NK-92 treated with Interleukin-12 subunit alpha and Interleukin-12 subunit beta, amount 100 ng/mL, for 24 hours (cell line): ENCODE data around the gene SHISAL1.

ENCODE experiments used
- DNase-seq: peaks from one replicate; lab custom pipeline; 2025; lab: John Stamatoyannopoulos, UW

Gene SHISAL1

GRCh38 chr22:44278243-44279068, 34.3 kb downstream of the SHISAL1 start:
- DNase-seq = no peak

DNA sequence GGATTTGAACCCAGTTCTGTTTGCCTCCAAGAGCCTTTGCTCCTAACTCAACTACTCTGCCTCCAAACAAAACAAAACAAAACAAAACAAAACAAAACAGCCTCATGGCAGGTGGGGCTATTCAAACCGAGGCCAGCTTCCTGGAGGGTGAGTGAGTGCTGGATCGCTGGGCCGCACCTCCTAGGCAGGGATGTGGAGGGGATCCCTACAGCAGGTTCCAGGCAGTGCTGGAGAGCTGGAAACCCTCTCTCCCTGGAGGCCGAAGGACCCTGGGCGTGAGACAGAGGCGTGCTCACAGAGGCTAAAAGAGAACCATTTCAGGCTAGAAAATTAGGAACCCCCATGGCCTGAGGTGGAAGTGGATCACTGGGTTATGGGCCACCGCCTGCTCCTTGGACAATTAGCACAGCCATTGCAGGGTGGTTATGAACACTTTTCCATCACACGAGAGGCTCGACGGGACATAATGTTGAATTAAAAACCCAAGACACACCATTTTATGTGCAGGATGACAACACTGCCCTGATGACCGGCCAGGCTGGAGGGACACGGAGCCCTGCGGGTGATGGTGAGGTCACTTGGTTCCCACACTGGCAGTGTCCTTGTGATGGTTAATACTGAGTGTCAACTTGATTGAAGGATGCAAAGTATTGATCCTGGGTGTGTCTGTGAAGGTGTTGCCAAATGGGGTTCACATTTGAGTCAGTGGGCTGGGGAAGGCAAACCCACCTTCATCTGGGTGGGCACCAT, 35.2 kb downstream of the SHISAL1 start:
- no peak for DNase-seq

DNA sequence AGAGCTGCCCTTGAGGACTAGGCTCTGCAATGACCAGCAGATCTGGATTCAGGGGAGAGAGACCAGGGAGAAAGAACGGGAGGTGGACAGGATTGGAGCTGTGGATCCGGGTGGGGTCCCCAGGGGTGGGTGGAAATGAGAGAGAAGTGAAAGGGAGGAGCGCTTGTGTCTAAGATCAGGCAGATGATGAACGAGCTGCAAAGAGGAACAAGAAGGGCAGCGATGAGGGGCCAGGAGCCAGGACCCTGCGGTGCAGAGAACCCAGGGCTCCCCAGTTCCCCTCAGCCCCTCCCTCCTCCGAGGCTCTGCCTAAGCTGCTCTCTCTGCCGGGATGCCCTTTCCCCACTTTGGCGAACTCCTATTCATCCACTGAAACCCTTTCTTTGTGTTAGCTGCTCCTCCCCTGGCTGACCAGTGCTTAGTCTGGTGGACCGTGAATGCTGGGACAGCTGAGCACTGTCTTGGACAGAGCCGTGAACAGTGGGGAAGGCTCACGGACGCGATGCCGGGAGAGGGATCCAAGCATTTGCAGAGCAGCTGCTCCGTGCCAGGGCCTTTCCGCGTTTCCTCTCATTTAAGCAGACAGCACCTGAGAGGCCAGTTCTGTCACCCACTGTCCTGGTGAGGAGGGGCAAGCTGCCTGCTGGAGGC, 35.9 kb downstream of the SHISAL1 start:
- DNase-seq = no peak

DNA sequence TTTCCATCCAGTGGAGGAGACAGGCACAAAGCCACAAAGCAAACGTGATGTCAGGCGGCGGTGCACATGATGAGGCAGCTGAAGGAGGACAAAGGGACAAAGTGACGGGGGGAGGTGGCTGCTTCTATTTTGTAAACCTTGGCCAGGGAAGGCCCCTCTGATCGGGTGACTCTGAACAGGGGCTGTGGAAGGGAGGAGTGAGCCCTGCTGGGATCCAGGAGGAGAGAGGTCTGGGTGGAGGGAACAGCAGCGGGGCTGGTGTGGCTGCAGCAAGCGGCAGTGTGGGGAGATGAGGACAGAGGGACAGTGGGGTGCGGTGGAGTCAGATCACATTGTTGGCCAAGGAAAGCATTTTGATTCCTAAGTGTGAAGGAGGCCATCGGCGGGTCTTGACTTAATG, 36.7 kb downstream of the SHISAL1 start:
- DNase-seq = no peak

DNA sequence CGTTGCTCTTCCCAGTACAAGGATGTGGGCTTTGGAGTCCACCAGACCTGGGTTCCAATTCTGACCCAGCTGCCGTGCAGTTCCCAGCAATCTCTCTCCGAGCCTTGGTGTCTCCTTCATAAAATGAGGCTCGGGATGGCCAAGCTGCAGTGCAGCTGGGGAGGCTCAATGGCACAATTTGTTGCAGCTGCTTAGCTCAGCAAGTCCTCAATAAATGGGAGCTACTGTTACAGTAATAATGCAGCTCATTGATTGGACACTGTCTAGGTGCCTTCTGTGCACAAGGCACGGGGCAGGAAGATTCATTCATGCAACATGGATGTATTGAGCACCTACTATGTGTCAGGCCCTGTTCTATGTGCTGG, 37.1 kb downstream of the SHISAL1 start:
- no peak for DNase-seq

- no peak for DNase-seq
These were observed 37.7 kb downstream of the SHISAL1 start for GRCh38 chr22:44274918-44275630.

GRCh38 chr22:44273175-44273574, 39.6 kb downstream of the SHISAL1 start:
- DNase-seq = no peak

DNA sequence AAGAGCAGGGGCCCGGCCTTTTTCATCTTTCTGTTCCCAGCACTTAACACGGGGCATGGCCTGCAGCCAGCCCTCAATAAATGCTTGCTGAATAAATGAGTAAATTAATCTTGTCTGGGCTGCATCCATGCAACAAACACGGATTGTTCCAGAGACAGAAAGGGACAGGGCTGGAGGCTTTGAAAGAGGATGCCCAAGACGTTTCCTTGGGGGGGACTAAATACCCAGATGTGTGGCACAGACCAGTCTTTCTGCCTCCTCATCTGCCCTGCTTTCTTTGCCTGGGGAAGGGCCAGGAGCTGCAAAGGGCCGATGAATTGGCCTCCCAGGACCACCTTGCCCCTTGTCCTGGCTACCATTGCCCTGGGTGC, 40.4 kb downstream of the SHISAL1 start:
- no peak for DNase-seq

DNA sequence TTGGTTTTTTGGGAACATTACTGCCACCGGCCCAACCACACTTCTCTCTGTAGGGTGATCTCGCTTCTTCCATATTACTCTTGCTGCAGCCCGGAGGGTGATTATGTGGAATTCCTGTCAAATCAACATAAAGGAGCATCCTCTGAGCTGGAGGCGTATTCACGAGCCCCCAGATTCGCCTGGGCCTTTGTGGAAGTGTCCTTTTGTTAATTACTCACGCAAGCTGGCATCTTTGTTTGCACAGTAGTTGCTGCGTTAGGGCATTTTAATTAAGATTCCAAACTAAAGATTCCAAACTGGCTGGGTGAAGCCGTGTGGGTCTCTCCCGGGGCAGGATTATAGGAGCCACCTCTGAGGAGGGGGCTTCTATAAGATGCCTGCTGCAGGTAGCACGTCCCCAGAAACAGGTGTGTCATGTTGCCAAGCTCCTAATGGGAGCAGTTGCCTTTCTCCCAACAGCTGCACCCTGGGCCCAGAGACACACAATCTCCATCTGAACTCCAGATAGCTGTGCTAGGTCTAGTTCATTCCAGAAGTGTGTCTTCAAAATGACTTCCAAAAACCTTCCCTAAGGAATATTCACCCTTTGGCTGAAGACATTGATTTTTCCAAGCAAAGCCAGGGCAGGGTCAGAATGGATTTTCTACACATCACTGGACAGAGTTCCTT, 40.9 kb downstream of the SHISAL1 start:
- no peak for DNase-seq

DNA sequence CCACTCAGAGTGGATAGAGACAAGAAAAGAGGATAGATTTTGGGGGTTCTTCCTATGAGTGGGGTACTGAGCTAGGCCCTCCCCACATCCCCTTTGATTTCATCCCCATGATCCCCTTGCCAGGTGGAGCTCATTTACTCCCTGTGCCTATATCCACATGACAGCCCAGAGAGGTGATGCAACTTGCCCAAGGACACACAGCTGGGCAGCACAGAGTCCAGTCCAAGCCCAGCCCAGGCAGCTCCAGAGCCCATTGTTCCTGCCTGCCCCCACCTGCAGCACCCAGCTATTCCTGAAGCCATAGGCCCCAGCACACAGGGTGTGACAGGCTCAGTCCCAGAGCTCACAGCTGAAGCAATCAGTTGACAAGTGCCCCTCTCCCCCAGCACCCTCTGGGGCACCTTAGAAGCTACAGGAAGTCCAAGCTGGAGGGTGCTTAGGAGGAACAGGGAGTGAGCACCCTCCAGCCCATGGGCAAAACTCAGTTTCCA, 41.7 kb downstream of the SHISAL1 start:
- DNase-seq = no peak

- DNase-seq = no peak
These were observed 42.2 kb downstream of the SHISAL1 start for GRCh38 chr22:44270556-44270880.

- no peak for DNase-seq
These were observed 42.8 kb downstream of the SHISAL1 start for GRCh38 chr22:44269757-44270555.

DNA sequence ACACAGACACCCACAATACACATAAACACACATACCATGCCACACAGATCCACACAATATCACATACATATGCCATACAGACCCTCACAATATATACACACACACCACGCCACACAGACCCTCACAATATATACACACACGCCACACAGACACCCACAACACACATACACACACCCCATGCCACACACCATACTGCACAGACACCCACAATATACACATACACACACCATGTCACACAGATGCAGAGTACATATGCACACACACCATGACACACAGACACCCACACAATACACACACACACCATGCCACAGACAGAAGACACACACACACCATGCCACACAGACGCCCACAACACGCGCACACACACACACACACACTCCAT, 43.6 kb downstream of the SHISAL1 start:
- no peak for DNase-seq

- DNase-seq = no peak
These were observed 44.2 kb downstream of the SHISAL1 start for GRCh38 chr22:44268431-44269116.

DNA sequence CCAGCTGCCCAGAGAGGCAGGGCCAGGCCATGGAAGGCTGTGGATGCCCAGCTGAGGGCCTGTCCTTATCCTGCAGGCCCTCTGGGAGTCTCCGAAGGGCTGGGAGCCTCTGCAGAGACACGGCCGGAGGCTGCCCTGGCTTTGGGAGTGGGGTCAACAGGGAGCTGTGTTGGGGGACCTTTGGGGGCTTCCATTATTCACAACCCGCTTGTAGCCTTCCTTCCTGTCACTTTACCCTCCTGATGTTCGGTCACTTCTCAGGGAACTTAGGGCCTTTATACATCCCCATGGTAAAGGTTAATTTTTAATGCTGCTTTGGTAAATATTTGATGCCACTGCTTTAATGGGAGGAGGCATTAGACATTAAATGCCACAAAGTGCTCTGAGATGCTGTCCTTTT, 44.9 kb downstream of the SHISAL1 start:
- no peak for DNase-seq

- DNase-seq = no peak
These were observed 45.7 kb downstream of the SHISAL1 start for GRCh38 chr22:44266796-44267760.

DNA sequence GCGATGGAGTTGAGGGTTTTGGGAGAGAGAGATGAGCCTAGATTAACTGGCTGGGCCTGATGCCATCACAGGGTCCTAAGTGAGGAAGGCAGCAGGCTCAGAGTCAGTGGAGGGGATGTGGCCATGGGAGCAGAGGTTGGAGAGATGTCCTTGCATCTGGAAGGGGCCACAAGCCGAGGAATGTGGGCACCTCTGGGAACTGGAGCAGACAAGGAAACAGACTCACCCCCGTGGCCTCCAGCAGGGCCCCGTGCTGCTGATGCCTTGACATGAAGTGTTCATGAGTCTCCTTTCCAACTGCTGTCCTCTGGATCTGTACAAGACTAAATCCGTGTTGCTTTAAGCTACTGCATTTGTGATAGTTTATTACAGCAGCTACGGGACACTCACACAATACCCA, 49.2 kb downstream of the SHISAL1 start:
- DNase-seq = no peak

DNA sequence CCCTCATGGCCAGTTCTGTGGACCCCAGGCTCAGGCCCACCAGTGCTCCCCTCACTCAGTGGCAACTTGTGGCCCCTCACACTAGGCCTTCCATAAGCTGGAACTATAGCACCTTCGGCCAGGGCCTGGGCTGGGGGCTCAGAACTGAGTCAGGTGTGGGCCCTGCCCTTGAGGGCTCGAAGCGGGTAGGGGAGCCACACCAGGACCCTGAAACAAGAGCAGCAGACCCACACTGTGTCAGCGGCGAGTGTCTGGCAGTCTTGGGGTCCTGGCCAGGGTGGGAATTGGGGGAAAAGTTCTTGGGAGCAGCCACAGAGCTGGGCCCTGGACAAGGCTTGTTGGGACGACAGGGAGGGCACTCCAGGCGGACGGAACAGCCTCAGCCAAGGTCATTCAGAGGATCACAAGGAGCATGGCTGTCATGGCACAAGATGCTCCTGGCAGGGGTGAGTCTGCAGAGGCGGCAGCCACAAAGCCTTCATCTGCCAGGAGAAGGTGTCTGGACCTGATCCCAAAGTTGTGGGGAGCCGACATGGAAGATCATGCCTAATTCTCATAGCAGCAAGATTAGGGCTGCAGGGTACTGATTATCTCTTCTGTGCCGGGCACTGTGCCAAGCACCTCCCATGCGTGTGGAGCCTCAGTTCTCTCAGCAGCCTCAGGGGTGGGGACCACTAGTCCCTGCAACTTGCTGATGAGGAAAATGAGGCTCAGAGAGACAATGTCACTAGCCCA, 50.7 kb downstream of the SHISAL1 start:
- DNase-seq = no peak
